Ascending aorta (tissue), 2 donors: ENCODE data around the gene APP. TPM values are rescaled to one million over a fixed set of nuclear protein-coding genes. Genes with fewer than 3 reads are reported as not detected.

Experiments
- DNase-seq, 2 donors: peaks; one replicate each; pipeline ENCODE4 v3.0.0-alpha.2; 2019; ENCODE audit warnings: low spot score in 2 of 2
- H3K27ac ChIP-seq, 2 donors: fragments of 200-600 bp; sonication (generic); one replicate each; pipeline ENCODE4 v1.5.1; 2016 to 2017; ENCODE audit warnings: mild to moderate bottlenecking in 1 of 2
- H3K27me3 ChIP-seq: fragments of 200-600 bp; sonication (generic); one replicate; pipeline ENCODE4 v1.5.1; 2017
- H3K36me3 ChIP-seq, 2 donors: fragments of 200-600 bp; sonication (generic); one replicate each; pipeline ENCODE4 v1.5.1; 2016
- H3K4me1 ChIP-seq, 2 donors: fragments of 200-600 bp; sonication (generic); one replicate each; pipeline ENCODE4 v1.5.1; 2016 to 2017; ENCODE audit warnings: mild to moderate bottlenecking in 1 of 2
- H3K4me3 ChIP-seq, 2 donors: fragments of 200-600 bp; sonication (generic); one replicate each; pipeline ENCODE4 v1.5.1; 2016 to 2017; ENCODE audit warnings: mild to moderate bottlenecking in 1 of 2
- H3K9me3 ChIP-seq, 2 donors: fragments of 200-600 bp; sonication (generic); one replicate each; pipeline ENCODE4 v1.5.1; 2016
- CTCF ChIP-seq, 3 experiments: fragments of 200-600 bp in 2 of 3; fragments of 450-650 bp in 1 of 3; sonication (generic) in 2 of 3; IDR thresholded peaks; one replicate each; pipeline ENCODE4 v1.5.1; 2016 to 2019; ENCODE audit warnings: antibody characterized with exemption in 3 of 3, mild to moderate bottlenecking in 1 of 3, moderate library complexity in 1 of 3
- intact Hi-C: fragments of 100-400 bp; cut with DNase I; formaldehyde crosslinking; loops from one replicate; pipeline ENCODE4 v1.15.1; 2023
- total RNA-seq: library from RNA; depleted of rRNA; stranded (reverse); fragments of >200 nt; gene quantifications from one replicate; pipeline ENCODE4 v1.1.0, GENCODE V29; 2016

Gene APP
- total RNA-seq, 1 donor from 2014 or later, result 350 TPM

- no peak for TF ChIP-seq CTCF (IDR thresholded peaks at IDR 0.05)
- intact Hi-C loops, result no loop called here
- no peaks in the 10 kb centered on the region for H3K27me3 ChIP-seq
- no peaks in the 10 kb centered on the region for H3K9me3 ChIP-seq
- peaks cover 0 to 7% of the 10 kb centered on the region in 2 donors for H3K4me1 ChIP-seq
- H3K4me3 ChIP-seq, result no peak overlapping the region
- no peak overlapping the region for H3K27ac ChIP-seq
- no peaks in the 10 kb centered on the region for H3K36me3 ChIP-seq
- no peak for DNase-seq
Measured at GRCh38 chr21:26067836-26068594, 102.6 kb downstream of the APP start.

- no peak for DNase-seq
- H3K27ac ChIP-seq, result no peak overlapping the region
- no peaks in the 10 kb centered on the region for H3K27me3 ChIP-seq
- H3K9me3 ChIP-seq, result no peaks in the 10 kb centered on the region
- H3K4me1 ChIP-seq, result no peaks in the 10 kb centered on the region
- no peak for TF ChIP-seq CTCF (IDR thresholded peaks at IDR 0.05)
- intact Hi-C loops, result no loop called here
- H3K4me3 ChIP-seq, result no peak overlapping the region
- H3K36me3 ChIP-seq, result no peaks in the 10 kb centered on the region
Measured at GRCh38 chr21:26064506-26064905, 106.1 kb downstream of the APP start.

GRCh38 chr21:26061437-26061836, 109.1 kb downstream of the APP start:
- Histone ChIP-seq H3K9me3 (no peaks in the 10 kb centered on the region), H3K4me1 (no peaks in the 10 kb centered on the region), H3K27me3 (no peaks in the 10 kb centered on the region), H3K36me3 (no peaks in the 10 kb centered on the region), H3K4me3 (no peak overlapping the region), H3K27ac (no peak overlapping the region)
- intact Hi-C loops, result no loop called here
- TF ChIP-seq CTCF (IDR thresholded peaks at IDR 0.05), result no peak
- DNase-seq, result no peak

GRCh38 chr21:26060335-26061115, 110.0 kb downstream of the APP start:
- Histone ChIP-seq H3K27me3 (no peaks in the 10 kb centered on the region), H3K4me3 (no peak overlapping the region), H3K9me3 (no peaks in the 10 kb centered on the region), H3K4me1 (no peaks in the 10 kb centered on the region), H3K36me3 (no peaks in the 10 kb centered on the region), H3K27ac (no peak overlapping the region)
- intact Hi-C loops, result no loop called here
- no peak for TF ChIP-seq CTCF (IDR thresholded peaks at IDR 0.05)
- no peak for DNase-seq

GRCh38 chr21:26057477-26058170, 112.9 kb downstream of the APP start:
- Histone ChIP-seq H3K27ac (no peak overlapping the region), H3K36me3 (peaks cover 0 to 4% of the 10 kb centered on the region in 2 donors), H3K4me3 (no peak overlapping the region), H3K4me1 (no peaks in the 10 kb centered on the region), H3K9me3 (no peaks in the 10 kb centered on the region), H3K27me3 (no peaks in the 10 kb centered on the region)
- no peak for TF ChIP-seq CTCF (IDR thresholded peaks at IDR 0.05)
- intact Hi-C loops, result no loop called here
- no peak for DNase-seq
